ENCODE measurements around the gene ZBTB25. TPM values are rescaled to one million over a fixed set of nuclear protein-coding genes. Genes with fewer than 3 reads are reported as not detected.

ZBTB25 gene
- polyA plus RNA-seq, 1 of the 3 experiments (the other 2 are of a cell fraction), result 4.5 TPM

- POLR2A ChIA-PET, result interaction anchor here (1.1 kb wide), 1 partner anchor 18 kb away, joined by 4 read pairs; the partner anchor contains the start of gene HSPA2
- Histone ChIP-seq H3K9me3 (no peaks in the 10 kb centered on the region), H3K4me3 (ENCODE audit: low read depth in 2 of 2, low read length in 1 of 2) (no peak overlapping the region), H3K79me2 (ENCODE audit: insufficient read depth) (peaks cover 90% of the 10 kb centered on the region), H3K9ac (no peak overlapping the region), H3F3A (replicated peaks; ENCODE audit: insufficient read depth) (peaks cover 12% of the 10 kb centered on the region), H4K20me1 (ENCODE audit: insufficient read depth) (peaks cover 47% of the 10 kb centered on the region), H3K4me1 (ENCODE audit: control insufficient read depth in 1 of 2, insufficient read depth in 2 of 2, low read depth in 1 of 2, low read length in 1 of 2) (peaks cover 2 to 4% of the 10 kb centered on the region in 2 experiments; a peak in 2 of 4 replicates), H3K36me3 (replicated peaks in 1 of 2; ENCODE audit: control insufficient read depth in 1 of 2, insufficient read depth in 2 of 2, low read length in 1 of 2) (peaks cover 34 to 48% of the 10 kb centered on the region in 2 experiments), H3K27me3 (ENCODE audit: insufficient read depth) (no peaks in the 10 kb centered on the region), H3K9me2 (no peaks in the 10 kb centered on the region), H2AFZ (ENCODE audit: low read depth) (no peak overlapping the region), H3K4me2 (no peak overlapping the region), H3K27ac (ENCODE audit: low read depth in 2 of 2, low read length in 1 of 2) (no peak overlapping the region)
- WGBS (ENCODE audit: low lambda C conversion rate), result 88% methylated on average over 9 of the region's 9 CpGs
- CTCF ChIA-PET, result interaction anchor here (1.5 to 4.6 kb wide), 3 partner anchors 12 to 93 kb away, joined by 4 to 48 read pairs (median 5); partner anchors contain the start of gene ZBTB1
- TF ChIP-seq RXRA (IDR thresholded peaks at IDR 0.05; ENCODE audit: borderline replicate concordance, low read depth), result no peak
- TF ChIP-seq FOSL2 (IDR thresholded peaks at IDR 0.05; ENCODE audit: borderline replicate concordance, low read depth), result no peak
- TF ChIP-seq POLR2AphosphoS5 (IDR thresholded peaks at IDR 0.05; ENCODE audit: low read depth, low read length), result no peak
- TF ChIP-seq YY1 (IDR thresholded peaks at IDR 0.05; ENCODE audit: low read depth), result no peak
- TF ChIP-seq FOXM1 (IDR thresholded peaks at IDR 0.05; ENCODE audit: low read depth), result no peak
- no peak for TF ChIP-seq GABPA (IDR thresholded peaks at IDR 0.05; ENCODE audit: low read depth)
- DNase-seq, result no peak
Observed at GRCh38 chr14:64522591-64523355, 19.1 kb upstream of the ZBTB25 start.

GRCh38 chr14:64520699-64521098 lies 17.1 kb upstream of the ZBTB25 start:
- no peak overlapping the region for H3K9ac ChIP-seq
- H3K27me3 ChIP-seq (ENCODE audit: insufficient read depth), result no peaks in the 10 kb centered on the region
- no peak for DNase-seq
- ChIA-PET CTCF (interaction anchor here (0.9 to 4.6 kb wide), 2 partner anchors 9 to 10 kb away, joined by 3 to 48 read pairs; no protein-coding TSS in a partner anchor), POLR2A (no interaction called here)
- peaks cover 66% of the 10 kb centered on the region for H4K20me1 ChIP-seq (ENCODE audit: insufficient read depth)
- H3K9me3 ChIP-seq, result no peaks in the 10 kb centered on the region
- H3K27ac ChIP-seq (ENCODE audit: low read depth in 2 of 2, low read length in 1 of 2), result no peak overlapping the region
- H3K4me3 ChIP-seq (ENCODE audit: low read depth in 2 of 2, low read length in 1 of 2), result no peak overlapping the region
- TF ChIP-seq JUND (IDR thresholded peaks at IDR 0.05) (no peak), IRF3 (IDR thresholded peaks at IDR 0.05; ENCODE audit: low read depth, low read length) (no peak), ZBTB33 (IDR thresholded peaks at IDR 0.05; ENCODE audit: borderline replicate concordance, low read depth) (no peak), SMC3 (IDR thresholded peaks at IDR 0.05; ENCODE audit: low read depth, low read length) (no peak), MAX (IDR thresholded peaks at IDR 0.05; ENCODE audit: low read depth) (no peak), SIN3A (IDR thresholded peaks at IDR 0.05; ENCODE audit: borderline replicate concordance, low read depth, low read length) (no peak), GABPA (IDR thresholded peaks at IDR 0.05; ENCODE audit: low read depth) (no peak), FOXJ3 (CRISPR knock-in tag; IDR thresholded peaks at IDR 0.05) (no peak), REST (IDR thresholded peaks at IDR 0.05; ENCODE audit: low read depth, low read length) (no peak), MXI1 (IDR thresholded peaks at IDR 0.05; ENCODE audit: low read depth, low read length) (no peak), EP300 (IDR thresholded peaks at IDR 0.05; ENCODE audit: borderline replicate concordance in 1 of 2, low read depth in 1 of 2, low read length in 1 of 2) (no peak)
- no peak overlapping the region for H2AFZ ChIP-seq (ENCODE audit: low read depth)
- peaks cover 34% of the 10 kb centered on the region in 2 experiments for H3K36me3 ChIP-seq (replicated peaks in 1 of 2; ENCODE audit: control insufficient read depth in 1 of 2, insufficient read depth in 2 of 2, low read length in 1 of 2)
- peaks cover 2 to 4% of the 10 kb centered on the region in 2 experiments; a peak in 2 of 4 replicates for H3K4me1 ChIP-seq (ENCODE audit: control insufficient read depth in 1 of 2, insufficient read depth in 2 of 2, low read depth in 1 of 2, low read length in 1 of 2)
- peaks cover 95% of the 10 kb centered on the region for H3K79me2 ChIP-seq (ENCODE audit: insufficient read depth)
- no peaks in the 10 kb centered on the region for H3K9me2 ChIP-seq
- H3F3A ChIP-seq (replicated peaks; ENCODE audit: insufficient read depth), result peaks cover 12% of the 10 kb centered on the region
- no peak overlapping the region for H3K4me2 ChIP-seq
- 91% methylated on average over 4 of the region's 4 CpGs for WGBS (ENCODE audit: low lambda C conversion rate)

Measured in SK-N-SH (cell line).